HG03378 (cell line): ENCODE results near the gene FAM227A.
"Not testable (repeated sequence)": the region's sequence is repeated elsewhere in the genome, so short reads cannot be mapped to it uniquely, and the experiment has no call there.

ENCODE experiments used
- ATAC-seq: cut with Tn5 transposase; IDR thresholded peaks from one replicate; pipeline ENCODE4 v1.9.1; 2021; ENCODE audit warnings: mild to moderate bottlenecking, moderate library complexity; ENCODE audit not compliant: unreplicated experiment

Gene FAM227A

DNA sequence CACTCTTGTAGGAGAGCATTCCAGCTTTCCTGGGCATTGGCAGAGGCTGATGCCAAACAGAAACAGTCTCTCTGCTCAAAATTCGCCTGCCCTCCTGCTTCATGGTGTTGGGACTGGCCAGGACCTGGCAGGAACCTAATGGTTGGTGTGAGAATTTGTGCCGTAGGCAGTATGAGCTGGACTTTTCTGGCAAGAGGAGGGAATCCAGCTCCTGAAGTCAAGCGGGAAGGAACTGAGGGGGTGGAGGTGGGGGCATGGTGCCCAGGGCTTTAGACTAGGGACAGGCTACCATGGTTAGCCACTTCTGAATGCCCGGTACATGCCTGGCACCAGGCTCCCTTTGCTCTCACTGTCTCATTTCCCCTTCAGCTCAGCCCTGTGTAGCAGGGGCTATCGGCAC is 18.7 kb upstream of the FAM227A start:
- no peak for ATAC-seq

DNA sequence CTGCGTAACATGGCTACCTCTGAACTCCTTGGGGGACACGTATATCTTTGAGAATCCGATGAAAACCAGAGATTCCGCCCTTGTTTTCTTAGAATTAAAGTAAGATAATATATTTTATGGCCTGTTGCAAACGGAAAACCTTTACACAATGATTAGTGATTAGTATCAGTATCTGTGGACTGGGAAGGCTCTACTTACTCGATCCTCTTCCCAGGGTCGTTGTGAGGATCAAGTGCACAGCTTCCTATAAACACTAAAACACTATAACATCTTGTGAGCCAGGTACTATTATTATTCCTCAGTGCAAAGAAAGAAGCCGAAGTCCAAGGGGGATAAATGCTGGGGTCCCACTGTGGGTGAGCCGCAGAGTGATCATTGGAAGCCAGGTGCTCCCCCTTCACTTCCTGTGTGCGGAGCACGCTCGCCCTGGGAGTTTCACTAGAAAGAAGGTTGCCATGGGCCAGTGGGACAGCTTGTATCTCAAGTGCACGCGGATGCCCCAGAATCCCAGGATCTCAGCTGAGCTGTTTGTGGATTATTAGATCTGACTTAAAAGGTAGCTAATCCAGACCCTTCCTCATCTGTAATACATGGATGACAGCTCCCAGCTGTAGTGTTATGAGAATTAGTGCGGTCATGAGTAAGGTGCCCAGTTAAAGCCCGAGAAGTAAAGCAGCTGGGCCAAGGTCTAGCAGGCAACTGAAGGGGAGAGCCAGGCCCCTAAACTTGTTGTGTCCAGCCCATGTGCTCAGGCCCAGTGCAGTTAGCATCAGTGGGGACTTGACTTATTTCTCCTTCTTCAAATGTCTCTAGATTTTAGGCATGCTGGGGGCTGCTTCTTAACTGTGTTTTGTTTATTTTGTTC is 1.1 kb upstream of the FAM227A start:
- ATAC-seq: peak; percentile 25

DNA sequence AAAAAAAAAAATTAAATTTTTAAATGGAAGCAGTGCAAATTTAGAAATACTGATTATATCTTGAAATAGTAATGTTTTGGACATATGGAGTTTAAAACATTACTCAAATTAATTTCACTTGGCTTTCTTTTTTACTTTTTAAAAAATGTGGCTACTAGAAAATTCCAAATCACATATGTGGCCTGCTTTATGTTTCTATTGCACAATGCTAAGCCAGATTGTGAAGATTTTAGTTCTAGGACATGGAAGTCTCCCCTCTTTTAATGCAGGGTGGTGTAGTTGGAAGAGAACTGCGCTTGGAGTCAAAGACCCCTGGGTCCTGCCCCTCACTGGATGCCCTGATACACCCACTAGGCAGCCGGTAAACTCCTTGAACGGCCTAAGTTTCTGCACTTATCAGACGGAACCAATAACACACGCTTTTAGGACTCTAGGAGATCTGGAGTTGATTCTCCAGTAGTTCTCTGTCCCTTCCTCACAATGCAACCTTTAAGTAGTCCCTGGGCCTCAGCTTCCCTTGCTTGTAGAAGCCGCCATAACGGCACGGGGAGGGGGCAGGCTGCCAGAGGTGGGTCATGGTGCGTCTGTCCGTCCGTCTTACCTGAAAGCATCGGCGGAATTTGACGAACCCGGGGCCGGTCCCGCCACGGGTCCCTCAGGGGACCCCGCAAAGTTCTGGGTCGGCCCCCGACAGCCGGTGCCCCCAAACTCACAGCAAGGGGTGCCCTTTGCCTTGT is 505 bp downstream of the FAM227A start:
- no peak for ATAC-seq

DNA sequence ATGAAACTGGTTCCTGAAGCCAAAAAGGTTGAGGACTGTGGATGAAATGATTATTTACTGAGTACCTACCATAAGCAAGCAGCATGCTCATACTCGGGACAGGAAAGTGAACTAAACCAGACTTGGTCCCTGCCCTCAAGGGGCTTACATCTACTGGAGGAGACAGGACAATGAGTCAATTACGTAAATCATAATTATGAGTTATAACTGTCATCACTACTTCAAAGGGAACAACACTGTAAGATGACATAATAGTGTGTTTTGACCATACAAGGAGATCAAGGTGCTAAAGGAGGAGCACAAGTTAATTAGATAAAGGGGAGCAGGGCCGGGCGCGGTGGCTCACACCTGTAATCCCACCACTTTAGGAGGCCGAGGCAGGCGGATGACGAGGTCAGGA is 2.5 kb downstream of the FAM227A start:
- ATAC-seq: no peak

DNA sequence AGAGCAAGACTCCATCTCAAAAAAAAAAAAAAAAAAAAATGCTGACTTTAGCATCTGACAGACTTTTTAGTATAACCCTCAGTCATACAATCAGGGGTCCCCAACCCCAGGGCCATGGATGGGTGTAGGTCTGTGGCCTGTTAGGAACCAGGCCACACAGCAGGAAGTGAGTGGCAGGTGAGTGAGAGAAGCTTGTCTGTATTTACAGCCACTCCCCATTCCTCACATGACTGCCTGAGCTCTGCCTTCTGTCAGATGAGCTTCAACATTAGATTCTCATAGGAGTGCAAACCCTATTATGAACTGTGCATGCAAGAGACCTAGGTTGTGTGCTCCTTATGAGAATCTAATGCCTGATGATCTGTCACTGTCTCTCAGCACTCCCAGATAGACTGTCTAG is 3.3 kb downstream of the FAM227A start:
- ATAC-seq: no peak

DNA sequence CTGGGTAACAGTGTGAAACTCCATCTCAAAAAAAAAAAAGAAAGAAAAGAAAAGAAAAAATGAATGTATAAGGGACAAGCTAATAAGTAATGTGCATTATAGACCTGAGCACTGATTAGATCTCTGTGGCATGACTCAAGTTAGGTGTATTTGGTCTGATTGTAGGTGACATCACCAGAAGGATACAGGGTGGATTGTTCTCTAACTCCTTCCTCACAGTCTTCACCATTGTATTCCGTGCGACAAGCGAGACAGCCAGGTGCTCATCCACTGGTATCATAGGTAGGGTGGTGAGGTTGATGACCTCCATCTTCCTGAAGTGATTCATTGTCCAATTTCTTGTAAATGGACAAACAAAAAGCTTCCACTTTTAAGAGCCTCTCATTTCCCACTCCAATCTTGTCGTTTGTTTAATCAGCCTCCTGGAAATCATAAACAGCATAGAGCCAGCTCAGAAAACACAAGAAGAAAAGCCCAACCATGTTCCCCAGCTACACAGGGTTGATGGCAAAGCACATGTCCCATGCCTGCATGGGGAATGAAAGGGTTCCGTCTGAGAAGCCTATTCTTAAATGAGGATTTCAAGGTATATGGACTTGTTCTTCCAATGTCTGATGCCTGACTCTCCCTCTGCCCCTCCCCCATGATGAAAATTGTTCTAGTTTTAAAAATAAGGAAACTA is 6.2 kb downstream of the FAM227A start:
- no peak for ATAC-seq

DNA sequence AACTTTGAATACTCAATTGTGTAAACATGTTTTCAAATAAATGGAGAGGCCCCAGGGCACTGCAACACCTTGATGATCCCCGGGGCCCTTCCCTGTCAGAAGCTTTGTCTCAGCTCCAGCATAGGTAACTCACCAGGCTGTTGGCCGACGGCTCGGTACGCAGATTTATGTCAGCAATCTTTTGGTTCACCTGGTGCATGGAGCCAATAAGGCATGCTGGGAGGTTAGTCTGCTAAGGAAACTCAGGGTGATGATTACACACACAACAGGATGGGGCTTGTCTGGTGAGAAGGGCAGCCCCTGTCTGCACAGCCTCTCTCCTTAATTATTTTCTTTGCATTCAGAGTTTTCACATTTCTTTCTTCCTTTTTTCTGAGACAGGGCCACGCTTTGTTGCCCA is 10.8 kb downstream of the FAM227A start:
- no peak for ATAC-seq

DNA sequence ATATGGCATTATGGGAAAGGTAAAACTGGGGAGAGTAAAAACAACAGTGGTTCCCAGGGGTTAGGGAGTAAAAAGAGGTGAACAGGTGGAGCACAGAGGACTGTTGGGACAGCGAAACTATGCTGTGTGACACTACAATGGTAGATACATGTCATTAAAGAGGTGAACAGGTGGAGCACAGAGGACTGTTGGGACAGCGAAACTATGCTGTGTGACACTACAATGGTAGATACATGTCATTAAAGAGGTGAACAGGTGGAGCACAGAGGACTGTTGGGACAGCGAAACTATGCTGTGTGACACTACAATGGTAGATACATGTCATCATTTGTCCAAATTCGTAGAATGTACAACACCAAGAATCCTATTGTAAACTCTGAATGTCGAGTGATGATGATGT is 11.9 kb downstream of the FAM227A start:
- ATAC-seq: not testable (repeated sequence)

DNA sequence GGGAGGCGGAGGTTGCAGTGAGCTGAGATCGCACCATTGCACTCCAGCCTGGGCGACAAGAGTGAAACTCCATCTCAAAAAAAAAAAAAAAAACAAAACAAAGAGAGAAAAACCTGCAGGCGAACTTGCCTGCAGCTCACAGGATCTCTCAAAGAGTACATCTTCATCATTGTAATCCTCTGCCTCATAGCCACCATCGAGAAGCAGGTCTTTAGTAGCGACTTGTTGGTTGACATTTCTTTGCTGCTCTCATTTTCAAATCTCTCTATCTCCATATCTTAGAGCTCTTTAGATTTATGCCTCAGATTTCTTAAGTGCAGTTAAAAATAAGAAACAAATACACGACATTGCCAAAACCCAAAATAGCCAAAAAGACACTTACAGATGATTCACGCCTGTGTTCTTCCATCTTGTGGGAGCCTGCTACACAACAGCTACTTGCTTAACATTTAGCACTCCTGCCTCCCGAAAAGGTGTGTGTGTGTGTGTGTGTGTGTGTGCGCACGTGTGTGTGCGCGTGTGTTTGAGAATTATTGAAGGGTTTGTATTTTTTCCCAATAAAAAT is 14.6 kb downstream of the FAM227A start:
- no peak for ATAC-seq

DNA sequence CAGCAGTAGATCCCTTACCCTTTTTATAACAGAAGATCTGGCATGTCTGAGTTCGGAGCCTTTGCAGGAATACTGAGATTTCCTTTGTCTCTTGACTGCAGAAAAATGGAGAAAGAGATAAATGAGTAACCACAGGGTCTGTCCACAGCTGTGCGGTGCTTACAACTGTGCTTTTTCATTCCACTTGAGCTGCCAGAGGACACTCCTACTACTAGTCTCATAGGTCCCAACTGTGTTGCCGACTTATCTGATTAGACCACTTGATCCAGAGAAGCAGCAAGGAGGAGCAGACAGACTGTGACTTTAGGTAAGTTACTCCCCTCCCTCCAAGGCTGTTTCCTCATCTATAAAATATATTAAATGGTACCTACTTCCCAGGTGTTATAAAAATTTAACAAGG is 17.5 kb downstream of the FAM227A start:
- ATAC-seq: no peak

DNA sequence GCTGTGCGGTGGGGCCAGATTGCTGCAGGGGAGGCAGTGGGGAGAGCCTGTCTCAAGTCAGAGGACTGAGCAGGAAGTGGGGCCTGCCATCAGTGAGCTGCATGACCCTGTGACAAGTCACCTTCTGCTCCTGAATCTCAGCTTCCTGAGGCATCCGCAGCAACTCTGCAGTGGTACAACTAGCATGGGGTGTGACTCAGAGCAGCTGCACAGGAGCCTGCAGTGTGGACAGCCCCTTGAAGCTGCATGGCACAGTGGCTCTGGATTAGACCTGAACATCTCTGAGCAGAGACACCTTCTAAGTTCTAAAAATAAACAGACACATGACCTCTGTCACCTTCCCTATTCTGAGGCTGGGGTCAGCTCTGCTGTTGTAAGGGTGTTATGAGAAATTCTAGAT is 18.0 kb downstream of the FAM227A start:
- ATAC-seq: no peak

DNA sequence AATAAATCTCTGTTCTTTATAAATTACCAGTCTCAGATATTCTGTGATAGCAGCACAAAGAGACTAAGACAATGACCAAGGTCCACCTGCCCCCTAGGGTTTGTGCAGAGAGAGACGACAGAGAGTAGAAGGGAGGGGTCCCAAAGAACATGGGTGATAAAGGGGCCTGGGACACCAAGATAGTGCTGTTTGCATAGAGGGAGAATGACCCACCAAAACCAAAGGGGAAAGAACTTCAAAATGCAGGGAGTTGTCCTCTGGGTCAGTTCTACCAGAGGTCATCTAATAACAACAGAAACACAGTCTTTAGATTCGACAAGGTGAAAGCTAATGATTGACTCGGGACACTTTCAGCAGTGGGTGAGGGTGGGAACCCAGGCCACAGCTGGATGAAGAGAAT is 23.7 kb downstream of the FAM227A start:
- ATAC-seq: no peak

DNA sequence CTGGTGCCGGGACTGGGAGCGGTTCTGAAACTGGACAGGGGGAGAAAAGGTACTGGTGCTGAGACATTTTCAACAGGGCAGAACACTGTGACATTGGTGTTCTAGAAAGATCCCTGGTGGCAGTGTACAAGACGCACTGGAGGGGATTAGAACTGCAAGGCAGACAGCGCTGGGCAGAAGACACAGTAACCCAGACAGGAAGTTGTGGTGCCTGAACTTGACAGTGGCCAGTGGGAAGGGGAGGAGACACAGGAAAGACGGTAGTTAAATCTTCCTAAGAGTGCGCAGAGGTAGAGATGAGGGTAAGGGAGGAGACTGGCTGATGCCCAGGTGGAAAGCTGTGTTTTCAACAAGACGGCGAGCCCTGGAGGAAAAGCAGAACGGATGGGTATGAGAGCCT is 24.5 kb downstream of the FAM227A start:
- no peak for ATAC-seq

DNA sequence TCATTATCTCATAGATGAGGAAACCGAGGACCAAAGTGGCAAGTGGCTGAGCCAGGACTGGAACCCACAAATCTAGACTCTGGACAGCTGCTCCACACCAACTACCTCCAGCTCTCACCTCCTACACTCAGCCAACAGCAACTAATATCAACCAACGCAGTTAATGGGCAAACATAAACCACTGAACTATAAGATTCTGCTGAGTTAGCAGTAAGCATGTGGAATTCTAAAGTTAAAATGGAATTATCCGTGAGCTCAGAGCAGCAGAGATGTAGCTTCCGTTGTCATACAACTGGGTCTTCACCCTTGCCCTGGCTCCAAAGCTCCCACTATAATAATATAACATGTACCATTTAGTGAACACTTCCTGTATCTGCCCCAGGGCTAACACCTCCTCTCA is 27.1 kb downstream of the FAM227A start:
- ATAC-seq: no peak

DNA sequence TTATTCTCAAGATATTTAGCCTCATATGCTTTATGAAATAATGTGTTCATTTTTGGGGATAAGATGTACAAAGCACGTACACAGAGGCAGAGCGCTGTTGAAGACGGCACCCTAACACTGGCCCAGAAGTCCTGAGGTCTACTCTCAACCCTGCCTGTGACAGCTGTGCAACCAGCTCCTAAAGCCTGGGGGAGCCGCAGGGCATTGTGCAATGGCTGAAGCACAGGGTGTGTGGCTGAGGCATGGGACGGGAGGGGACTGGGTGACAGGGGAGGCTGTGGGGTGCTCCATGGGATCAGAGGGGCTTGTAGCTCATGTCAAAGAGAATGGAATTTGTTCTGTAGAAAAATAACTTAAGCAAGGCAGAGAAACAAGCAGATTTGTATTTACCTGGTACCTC is 27.7 kb downstream of the FAM227A start:
- ATAC-seq: no peak

DNA sequence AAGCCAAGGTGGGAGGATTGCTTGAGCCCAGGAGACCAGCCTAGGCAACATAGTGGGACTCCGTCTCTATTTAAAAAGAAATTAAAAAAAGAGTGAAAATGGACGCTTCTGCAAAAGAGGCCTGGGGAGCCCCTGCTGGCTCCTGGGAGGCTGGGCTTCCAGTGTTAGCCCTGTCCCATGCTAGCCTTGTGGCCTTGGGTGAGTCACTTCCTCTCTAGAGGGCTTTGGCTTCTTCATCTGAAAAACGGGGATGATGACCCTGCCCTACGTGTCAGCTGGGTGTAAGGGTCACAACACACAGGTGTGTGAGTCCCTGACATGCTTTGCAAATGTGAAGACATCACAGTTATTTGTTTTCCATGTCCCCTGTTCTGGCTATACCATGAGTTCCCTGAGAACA is 32.8 kb downstream of the FAM227A start:
- ATAC-seq: no peak

DNA sequence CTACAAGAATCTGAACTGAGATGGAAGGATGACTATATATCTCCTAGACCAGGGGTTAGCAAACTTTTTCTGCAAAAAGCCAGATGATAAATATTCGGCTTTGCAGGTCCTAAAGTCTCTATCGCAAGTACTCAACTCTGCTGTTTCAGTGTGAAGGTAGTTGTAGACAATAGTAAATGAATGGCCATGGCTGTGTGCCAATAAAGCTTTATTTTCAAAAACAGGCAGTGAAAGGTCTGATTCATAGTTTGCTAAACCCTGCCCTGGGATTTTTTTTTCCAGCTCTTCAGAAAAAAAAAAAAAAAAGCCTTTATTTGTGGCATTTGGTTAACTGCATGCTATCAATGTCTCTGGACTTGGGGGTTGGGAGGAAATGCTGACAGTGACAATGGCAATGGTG is 37.5 kb downstream of the FAM227A start:
- no peak for ATAC-seq

DNA sequence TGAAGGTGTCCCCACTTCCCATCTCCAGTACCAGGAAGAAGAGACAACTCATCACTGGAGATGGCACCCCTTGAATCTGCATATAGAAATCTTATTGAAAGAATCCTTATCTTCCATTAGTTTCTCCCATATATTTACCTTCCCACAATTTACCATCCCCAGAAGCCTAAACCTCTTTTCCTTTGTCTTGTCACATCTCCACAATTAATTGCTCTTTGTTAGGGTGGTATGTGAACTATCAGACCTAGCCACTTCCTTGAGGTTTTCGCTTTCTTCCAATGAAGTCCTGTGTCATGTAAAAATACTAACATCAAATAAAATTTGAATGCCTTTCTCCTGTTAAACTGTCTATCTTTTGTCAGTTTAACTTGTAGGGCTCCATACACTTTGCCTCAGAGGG is 37.9 kb downstream of the FAM227A start:
- ATAC-seq: no peak

DNA sequence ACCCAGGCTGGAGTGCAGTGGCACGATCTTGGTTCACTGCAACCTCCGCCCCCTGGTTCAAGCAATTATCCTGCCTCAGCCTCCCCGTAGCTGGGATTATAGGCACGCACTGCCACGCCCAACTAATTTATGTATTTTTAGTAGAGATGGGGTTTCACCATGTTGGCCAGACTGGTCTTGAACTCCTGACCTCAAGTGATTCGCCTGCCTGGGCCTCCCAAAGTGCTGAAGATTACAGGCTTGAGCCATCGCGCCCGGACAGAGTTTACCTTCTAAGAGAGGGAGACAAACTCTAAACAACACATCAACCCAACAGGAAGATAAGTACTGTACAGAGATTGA is 41.2 kb downstream of the FAM227A start:
- ATAC-seq: not testable (repeated sequence)

DNA sequence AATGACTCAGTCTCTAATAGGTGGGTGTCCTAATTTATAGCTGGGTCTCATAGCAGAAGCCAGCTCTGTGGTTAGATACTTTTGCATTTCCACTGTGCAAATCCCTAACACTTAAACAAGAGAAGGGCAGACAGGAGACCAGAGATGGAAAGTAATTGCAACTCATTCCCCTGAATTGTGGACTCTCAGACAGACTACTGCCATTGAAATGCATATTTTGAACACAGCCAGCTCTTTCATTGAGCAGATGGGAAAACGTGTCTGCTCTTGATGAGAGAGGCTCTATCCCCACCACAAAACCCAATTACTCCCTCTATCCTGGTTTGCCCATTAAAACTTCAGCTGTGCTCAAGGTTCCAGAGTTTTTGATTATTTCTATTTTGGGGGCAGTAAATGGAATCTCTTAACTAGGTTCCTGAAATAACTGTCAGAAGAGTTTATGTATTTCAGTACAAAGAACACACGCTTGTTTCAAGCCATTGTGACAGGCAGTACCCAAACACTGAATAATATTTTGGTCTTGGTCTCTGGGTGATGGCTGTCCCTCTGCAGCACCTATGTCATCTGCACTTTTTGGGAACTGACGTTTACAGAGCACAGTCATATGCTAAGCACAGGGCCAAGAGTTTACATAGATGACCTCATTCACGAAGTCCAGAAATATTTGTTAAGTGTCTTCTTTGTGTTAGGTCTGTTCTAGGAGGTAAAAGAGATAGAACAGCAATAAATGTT is 41.7 kb downstream of the FAM227A start:
- no peak for ATAC-seq

DNA sequence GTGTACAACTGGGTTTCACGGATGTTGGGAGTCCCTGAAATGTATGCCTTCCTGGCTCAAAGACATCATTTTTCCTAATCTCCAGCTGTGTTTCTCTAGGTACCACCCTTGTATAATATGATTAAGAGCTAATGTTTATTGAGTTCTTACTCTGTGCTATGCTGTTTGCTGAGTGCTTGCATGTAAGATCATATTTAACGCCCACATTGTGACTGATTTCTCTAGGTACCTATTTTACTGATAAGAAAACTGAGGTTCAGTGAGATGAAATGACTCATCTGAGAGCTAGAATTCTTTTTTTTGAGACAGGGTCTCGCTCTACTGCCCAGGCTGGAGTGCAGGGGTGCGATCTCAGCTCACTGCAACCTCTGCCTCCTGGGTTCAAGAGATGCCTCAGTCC is 42.6 kb downstream of the FAM227A start:
- ATAC-seq: no peak
